PC-9 (cell line): Measurements from ENCODE around the gene TMEM151A.

ENCODE experiments used
- EZH2 ChIP-seq: fragments of 200-600 bp; sonication (generic); IDR thresholded peaks from 2 replicates; pipeline ENCODE4 v1.8.0; 2017; ENCODE audit warnings: antibody characterized with exemption, low read depth
- TF ChIP-seq, protein P1 (sequence below): fragments of 200-600 bp; sonication (generic); conservative IDR thresholded peaks from 2 replicates; pipeline ENCODE4 v1.6.1; 2017; ENCODE audit warnings: mixed run types, antibody characterized with exemption, mild to moderate bottlenecking, moderate library complexity

DNA sequence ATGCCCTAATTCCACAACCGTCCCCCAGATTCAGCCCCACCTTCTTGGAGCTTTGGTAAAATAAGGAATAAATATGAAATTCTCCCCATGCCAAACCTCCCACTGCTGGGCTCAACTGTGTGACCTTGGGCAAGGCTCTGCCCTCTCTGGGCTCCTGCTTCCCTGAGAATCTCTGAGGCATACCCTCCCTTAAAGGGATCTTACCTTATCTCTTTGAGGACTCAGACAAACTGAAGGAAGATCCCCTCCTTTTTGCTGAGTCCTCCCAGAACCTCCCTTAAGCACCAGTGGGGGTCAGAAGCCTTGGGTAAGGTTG is 22.4 kb downstream of the TMEM151A start:
- TF ChIP-seq, protein P1, sequence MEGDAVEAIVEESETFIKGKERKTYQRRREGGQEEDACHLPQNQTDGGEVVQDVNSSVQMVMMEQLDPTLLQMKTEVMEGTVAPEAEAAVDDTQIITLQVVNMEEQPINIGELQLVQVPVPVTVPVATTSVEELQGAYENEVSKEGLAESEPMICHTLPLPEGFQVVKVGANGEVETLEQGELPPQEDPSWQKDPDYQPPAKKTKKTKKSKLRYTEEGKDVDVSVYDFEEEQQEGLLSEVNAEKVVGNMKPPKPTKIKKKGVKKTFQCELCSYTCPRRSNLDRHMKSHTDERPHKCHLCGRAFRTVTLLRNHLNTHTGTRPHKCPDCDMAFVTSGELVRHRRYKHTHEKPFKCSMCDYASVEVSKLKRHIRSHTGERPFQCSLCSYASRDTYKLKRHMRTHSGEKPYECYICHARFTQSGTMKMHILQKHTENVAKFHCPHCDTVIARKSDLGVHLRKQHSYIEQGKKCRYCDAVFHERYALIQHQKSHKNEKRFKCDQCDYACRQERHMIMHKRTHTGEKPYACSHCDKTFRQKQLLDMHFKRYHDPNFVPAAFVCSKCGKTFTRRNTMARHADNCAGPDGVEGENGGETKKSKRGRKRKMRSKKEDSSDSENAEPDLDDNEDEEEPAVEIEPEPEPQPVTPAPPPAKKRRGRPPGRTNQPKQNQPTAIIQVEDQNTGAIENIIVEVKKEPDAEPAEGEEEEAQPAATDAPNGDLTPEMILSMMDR: no peak
- no peak for TF ChIP-seq EZH2
